ENCODE measurements around the gene UVRAG. TPM values are rescaled to one million over a fixed set of nuclear protein-coding genes. Genes with fewer than 3 reads are reported as not detected.

The UVRAG gene
- total and polyA plus RNA-seq, 2 of the 13 experiments (the other 11 are each of a cell fraction or from before 2014, with no cell fraction given): 9.7 to 17.3 TPM

DNA sequence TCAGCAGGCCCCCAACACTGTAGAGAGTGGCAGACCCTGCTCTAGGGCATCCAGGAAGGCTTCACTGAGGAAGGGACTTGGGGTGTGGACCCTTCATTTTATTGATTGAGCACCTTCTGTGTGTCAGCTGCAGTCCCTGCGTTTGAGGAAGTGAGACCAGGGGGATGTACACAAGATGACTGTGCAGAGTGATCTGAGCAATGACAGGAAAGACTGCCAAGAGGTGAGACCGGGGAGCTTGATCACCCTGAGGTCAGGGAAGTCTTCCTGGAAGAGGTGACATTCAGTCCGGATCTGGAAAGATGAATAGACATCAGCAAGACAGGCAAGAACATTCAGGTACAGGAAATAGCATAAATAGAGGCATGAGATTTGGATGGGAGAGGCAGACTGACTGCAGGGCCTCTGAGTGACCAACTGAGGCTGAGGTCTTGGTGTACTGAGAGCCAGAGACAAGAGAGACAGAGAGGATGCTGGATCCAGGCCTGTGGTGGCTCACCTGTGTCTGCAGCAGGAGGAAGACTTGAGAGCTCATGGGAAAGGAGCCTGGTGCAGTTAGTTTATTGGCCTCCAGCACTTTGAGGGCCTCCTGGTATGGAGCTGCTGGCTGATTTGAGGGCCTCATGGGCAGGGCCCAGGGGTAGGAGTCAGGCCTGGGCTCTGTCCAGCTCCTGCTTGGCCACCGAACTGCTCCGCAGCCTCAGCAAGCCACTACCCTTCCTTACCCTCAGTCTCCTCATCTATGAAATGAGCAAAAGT is 41.2 kb upstream of the UVRAG start:
- no peak for TF ChIP-seq ZNF816 (CRISPR knock-in tag; IDR thresholded peaks at IDR 0.05; ENCODE audit: borderline replicate concordance)
- no peak for TF ChIP-seq EZH2 (conservative IDR thresholded peaks at IDR 0.05; ENCODE audit: low read depth, low read length)
- TF ChIP-seq ZNF572 (CRISPR knock-in tag; IDR thresholded peaks at IDR 0.05): no peak
- ChIA-PET CTCF (ENCODE audit: low intra/inter-chr PET ratio, low total read pairs) (no interaction called here), POLR2A (interaction anchor here (0.8 to 2.0 kb wide), 3 partner anchors 9 to 22 kb away, joined by 3 to 12 read pairs (median 4); no protein-coding TSS in a partner anchor)
- no peaks in the 10 kb centered on the region for H3K9me3 ChIP-seq (ENCODE audit: low read length)
- no peaks in the 10 kb centered on the region for H4K20me1 ChIP-seq (ENCODE audit: insufficient read depth, low read length)
- DNase-seq (ENCODE audit: low spot score) (no peak), FAIRE-seq (no peak), ATAC-seq (no peak)
- in situ Hi-C loops (cut with HindIII; ENCODE audit: extremely low pct_ligation_motif_present, low pct_unique_long_range_greater_than_20kb): no loop called here
- no peak overlapping the region for H2AFZ ChIP-seq (ENCODE audit: low read length)
- intact Hi-C loops (cut with micrococcal nuclease; ENCODE audit: unreplicated experiment): no loop called here
- peaks cover 34% of the 10 kb centered on the region for H3K79me2 ChIP-seq (ENCODE audit: insufficient read depth, low read length)
- WGBS (ENCODE audit: low lambda C conversion rate): 95% methylated on average over 4 of the region's 5 CpGs
- no peak overlapping the region for H3K27ac ChIP-seq (ENCODE audit: extremely low read length, insufficient read depth, low read length)
- peaks cover 0 to 14% of the 10 kb centered on the region in 2 experiments; a peak in 2 of 5 replicates for H3K36me3 ChIP-seq (replicated peaks in 1 of 2; ENCODE audit: control insufficient read depth in 1 of 2, insufficient read depth in 2 of 2, low read length in 2 of 2)
- H3K27me3 ChIP-seq (ENCODE audit: control insufficient read depth in 1 of 2, insufficient read depth in 2 of 2, low read length in 2 of 2): no peaks in the 10 kb centered on the region
- no peak overlapping the region for H3K4me2 ChIP-seq (ENCODE audit: low read depth, low read length)
- H3K9ac ChIP-seq (ENCODE audit: insufficient read depth, low read depth, low read length): no peak overlapping the region
- BruUV-seq (replicated peaks): no TSS peak
- no peak overlapping the region for H3K4me3 ChIP-seq (replicated peaks in 1 of 3; ENCODE audit: insufficient read depth in 1 of 3, low read depth in 2 of 3, low read length in 3 of 3)
- H3K4me1 ChIP-seq (ENCODE audit: insufficient read depth, low read length): peaks cover 36% of the 10 kb centered on the region

DNA sequence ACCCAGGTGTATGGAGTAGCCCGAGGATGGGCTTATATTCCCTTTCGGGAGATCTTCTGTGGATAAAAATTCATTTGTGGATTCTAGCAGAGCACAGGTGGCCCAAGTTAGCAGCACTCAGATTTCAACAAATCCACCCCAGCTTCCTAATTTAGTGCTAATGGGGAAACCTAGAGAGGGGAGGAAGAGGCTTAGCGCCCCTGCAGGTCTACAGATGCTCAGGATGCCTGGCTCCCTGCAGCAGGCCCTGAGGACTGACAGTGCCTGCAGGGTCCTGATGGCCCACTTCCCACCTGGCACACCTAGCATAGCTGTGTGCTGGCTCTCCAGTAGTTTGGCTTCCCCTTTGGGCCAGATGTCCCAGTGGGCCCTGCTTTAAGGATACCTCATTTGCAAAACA is 40.0 kb upstream of the UVRAG start:
- WGBS (ENCODE audit: low lambda C conversion rate): 95% methylated on average over 2 of the region's 3 CpGs
- intact Hi-C loops (cut with micrococcal nuclease; ENCODE audit: unreplicated experiment) (no loop called here), in situ Hi-C loops (cut with HindIII; ENCODE audit: extremely low pct_ligation_motif_present, low pct_unique_long_range_greater_than_20kb) (no loop called here)
- FAIRE-seq: no peak
- TF ChIP-seq RORA (CRISPR knock-in tag; IDR thresholded peaks at IDR 0.05) (no peak), RBM22 (optimal IDR thresholded peaks at IDR 0.05; ENCODE audit: low read length) (peak; percentile 22)
- no peaks in the 10 kb centered on the region for H3K9me3 ChIP-seq (ENCODE audit: low read length)
- no peaks in the 10 kb centered on the region for H3K27me3 ChIP-seq (ENCODE audit: control insufficient read depth in 1 of 2, insufficient read depth in 2 of 2, low read length in 2 of 2)
- peaks cover 0 to 14% of the 10 kb centered on the region in 2 experiments; a peak in 2 of 5 replicates for H3K36me3 ChIP-seq (replicated peaks in 1 of 2; ENCODE audit: control insufficient read depth in 1 of 2, insufficient read depth in 2 of 2, low read length in 2 of 2)
- ChIA-PET CTCF (ENCODE audit: low intra/inter-chr PET ratio, low total read pairs) (no interaction called here), POLR2A (no interaction called here)
- ATAC-seq: no peak
- H3K4me2 ChIP-seq (ENCODE audit: low read depth, low read length): no peak overlapping the region
- no peak overlapping the region for H3K27ac ChIP-seq (ENCODE audit: extremely low read length, insufficient read depth, low read length)
- peaks cover 27% of the 10 kb centered on the region for H3K4me1 ChIP-seq (ENCODE audit: insufficient read depth, low read length)
- H2AFZ ChIP-seq (ENCODE audit: low read length): no peak overlapping the region
- H4K20me1 ChIP-seq (ENCODE audit: insufficient read depth, low read length): no peaks in the 10 kb centered on the region
- no TSS peak for BruUV-seq (replicated peaks)
- H3K79me2 ChIP-seq (ENCODE audit: insufficient read depth, low read length): peaks cover 21% of the 10 kb centered on the region
- no peak overlapping the region for H3K4me3 ChIP-seq (replicated peaks in 1 of 3; ENCODE audit: insufficient read depth in 1 of 3, low read depth in 2 of 3, low read length in 3 of 3)
- H3K9ac ChIP-seq (ENCODE audit: insufficient read depth, low read depth, low read length): no peak overlapping the region
- no peak for DNase-seq (ENCODE audit: low spot score)

Data from HepG2 (cell line).